ENCODE measurements around the gene NTNG2. TPM values are rescaled to one million over a fixed set of nuclear protein-coding genes. Genes with fewer than 3 reads are reported as not detected.

NTNG2 gene
- total and polyA plus RNA-seq, 10 donors: 0.44 to 22.4 (median 8.4) TPM

GRCh38 chr9:132230605-132231004, 68.7 kb downstream of the NTNG2 start:
- Histone ChIP-seq H3K27ac (no peak overlapping the region), H3K4me3 (no peak overlapping the region), H3K9me3 (no peaks in the 10 kb centered on the region), H3K27me3 (replicated peaks in 1 of 7) (peaks cover 0 to 89% (median 7%) of the 10 kb centered on the region in 7 donors), H3K36me3 (peaks cover 0 to 15% (median 0%) of the 10 kb centered on the region in 6 donors), H3K4me1 (no peaks in the 10 kb centered on the region)
- no peak for DNase-seq
- TF ChIP-seq POLR2A (IDR thresholded peaks at IDR 0.05) (no peak), CTCF (IDR thresholded peaks at IDR 0.05 in 8 of 11, conservative IDR thresholded peaks at IDR 0.05 in 3 of 11) (no peak), POLR2AphosphoS5 (IDR thresholded peaks at IDR 0.05) (no peak)
- intact Hi-C loops (cut with DNase I; ENCODE audit: low total_unique reads): loop anchor here (10.0 kb wide), 1 partner anchor 66 kb away; the partner anchor contains the start of gene NTNG2
- WGBS, 5 donors: 72 to 89% (median 81%) methylated on average over 4 of the region's 4 CpGs

- no peak for DNase-seq
- WGBS, 5 donors: 64 to 83% (median 75%) methylated on average over 15 to 20 of the region's 20 CpGs
- Histone ChIP-seq H3K4me3 (no peak overlapping the region), H3K4me1 (peaks cover 0 to 4% (median 3%) of the 10 kb centered on the region in 6 donors), H3K27ac (no peak overlapping the region), H3K27me3 (replicated peaks in 1 of 7) (peaks cover 0 to 92% (median 10%) of the 10 kb centered on the region in 7 donors), H3K36me3 (peaks cover 0 to 15% (median 0%) of the 10 kb centered on the region in 6 donors), H3K9me3 (no peaks in the 10 kb centered on the region)
- no peak for TF ChIP-seq CTCF (IDR thresholded peaks at IDR 0.05 in 8 of 11, conservative IDR thresholded peaks at IDR 0.05 in 3 of 11)
- no peak for TF ChIP-seq POLR2AphosphoS5 (IDR thresholded peaks at IDR 0.05)
- no peak for TF ChIP-seq POLR2A (IDR thresholded peaks at IDR 0.05)
- intact Hi-C loops (cut with DNase I; ENCODE audit: low total_unique reads): loop anchor here (10.0 kb wide), 1 partner anchor 66 kb away; the partner anchor contains the start of gene NTNG2
Measured at GRCh38 chr9:132231019-132231701, 69.3 kb downstream of the NTNG2 start.

GRCh38 chr9:132232522-132232921, 70.7 kb downstream of the NTNG2 start:
- 73 to 88% (median 79%) methylated on average over 1 to 3 of the region's 3 CpGs; no CpG with 5 or more reads in 1 of the 5 donors for WGBS, 5 donors
- Histone ChIP-seq H3K9me3 (no peaks in the 10 kb centered on the region), H3K4me3 (no peak overlapping the region), H3K36me3 (peaks cover 0 to 4% (median 0%) of the 10 kb centered on the region in 6 donors), H3K27ac (no peak overlapping the region), H3K4me1 (peaks cover 0 to 10% (median 8%) of the 10 kb centered on the region in 6 donors), H3K27me3 (replicated peaks in 1 of 7) (peaks cover 0 to 91% (median 10%) of the 10 kb centered on the region in 7 donors)
- DNase-seq: no peak
- TF ChIP-seq CTCF (IDR thresholded peaks at IDR 0.05 in 8 of 11, conservative IDR thresholded peaks at IDR 0.05 in 3 of 11) (no peak), POLR2AphosphoS5 (IDR thresholded peaks at IDR 0.05) (no peak), POLR2A (IDR thresholded peaks at IDR 0.05) (no peak)
- intact Hi-C loops (cut with DNase I; ENCODE audit: low total_unique reads): loop anchor here (10.0 kb wide), 1 partner anchor 68 kb away; the partner anchor contains the start of gene NTNG2

- peaks cover 0 to 12% (median 8%) of the 10 kb centered on the region in 6 donors for H3K4me1 ChIP-seq
- no peak overlapping the region for H3K27ac ChIP-seq
- peaks cover 0 to 88% (median 10%) of the 10 kb centered on the region in 7 donors for H3K27me3 ChIP-seq (replicated peaks in 1 of 7)
- no peak overlapping the region for H3K4me3 ChIP-seq
- intact Hi-C loops (cut with DNase I; ENCODE audit: low total_unique reads): loop anchor here (10.0 kb wide), 1 partner anchor 68 kb away; the partner anchor contains the start of gene NTNG2
- TF ChIP-seq POLR2AphosphoS5 (IDR thresholded peaks at IDR 0.05) (no peak), CTCF (IDR thresholded peaks at IDR 0.05 in 8 of 11, conservative IDR thresholded peaks at IDR 0.05 in 3 of 11) (no peak), POLR2A (IDR thresholded peaks at IDR 0.05) (no peak)
- H3K36me3 ChIP-seq: no peaks in the 10 kb centered on the region
- DNase-seq: no peak
- H3K9me3 ChIP-seq: no peaks in the 10 kb centered on the region
- WGBS, 5 donors: 70 to 86% (median 75%) methylated on average over 2 to 3 of the region's 3 CpGs
Measured at GRCh38 chr9:132233138-132233537, 71.3 kb downstream of the NTNG2 start.

Measured in spleen (tissue), 11 donors.